ENCODE results near the gene SMPDL3B.

DNA sequence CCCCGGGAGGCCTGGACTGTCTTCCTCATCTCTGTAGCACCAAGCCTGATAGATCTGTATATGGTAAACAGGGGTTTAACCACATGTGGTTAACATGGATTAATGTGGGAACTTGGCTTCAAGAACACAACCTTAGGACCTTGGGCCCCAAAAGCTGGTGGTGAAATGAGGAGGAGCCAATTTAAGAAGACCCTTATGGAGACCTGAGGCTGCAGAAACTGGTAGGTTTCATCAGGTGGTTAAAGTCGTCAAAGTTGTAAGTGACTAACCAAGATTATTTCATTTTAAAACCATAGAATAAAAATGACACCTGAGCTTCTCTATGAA lies 48.5 kb upstream of the SMPDL3B start:
- TF ChIP-seq POLR2A (IDR thresholded peaks at IDR 0.05; ENCODE audit: low read depth, low read length): no peak
- TF ChIP-seq POLR2AphosphoS5 (IDR thresholded peaks at IDR 0.05; ENCODE audit: low read depth, low read length): no peak
- no peak for TF ChIP-seq SPI1 (IDR thresholded peaks at IDR 0.05; ENCODE audit: low read depth, low read length)
- TF ChIP-seq PAX5 (IDR thresholded peaks at IDR 0.05; ENCODE audit: insufficient read depth, low read length, severe bottlenecking): no peak
- TF ChIP-seq TAF1 (IDR thresholded peaks at IDR 0.05; ENCODE audit: low read depth, low read length): no peak
- TF ChIP-seq POU2F2 (IDR thresholded peaks at IDR 0.05; ENCODE audit: low read depth, low read length): no peak

Data from GM12891 (cell line).